Measurements from ENCODE around the gene TLK1. TPM values are rescaled to one million over a fixed set of nuclear protein-coding genes. Genes with fewer than 3 reads are reported as not detected.

The TLK1 gene
- total RNA-seq, 1 donor from 2014 or later: 29.6 TPM

DNA sequence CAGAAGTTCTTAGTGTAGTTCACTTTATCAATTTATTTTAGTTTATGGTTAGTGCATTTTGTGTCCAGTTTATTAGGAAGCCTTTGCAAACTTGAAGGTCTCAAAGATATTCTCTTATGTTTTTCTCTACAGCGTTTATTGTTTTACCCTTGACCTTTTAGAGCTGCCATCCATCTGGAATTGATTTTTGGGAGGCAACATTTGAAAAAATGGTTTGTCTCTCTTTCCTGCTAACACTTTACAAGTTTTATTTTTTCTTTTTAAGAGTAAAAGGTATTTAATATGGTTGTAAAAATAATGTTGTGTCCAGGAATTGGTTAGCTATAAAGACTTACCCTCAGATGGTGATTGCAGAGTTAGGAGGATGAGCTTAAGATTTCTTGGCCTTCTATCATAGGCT lies 217.7 kb downstream of the TLK1 start:
- ATAC-seq: no peak
- intact Hi-C loops (cut with micrococcal nuclease): no loop called here
- DNase-seq: no peak

DNA sequence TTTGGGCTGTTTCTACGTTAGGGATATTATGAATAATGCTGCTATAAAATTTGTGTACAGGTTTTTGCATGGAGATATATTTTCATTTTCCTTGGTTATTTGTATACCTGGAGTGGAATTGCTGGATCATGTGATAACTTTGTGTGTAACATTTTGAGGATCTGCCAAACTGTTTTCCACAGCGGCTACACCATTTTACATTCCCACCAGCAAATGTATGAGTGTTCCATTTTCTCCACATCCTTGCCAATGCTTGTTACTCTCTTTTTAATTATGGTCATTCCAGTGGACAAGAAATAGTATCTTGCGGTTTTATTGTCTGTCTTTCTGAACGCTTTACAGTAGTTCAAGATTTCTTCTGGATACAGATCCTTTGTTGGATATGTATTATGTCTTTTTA lies 218.1 kb downstream of the TLK1 start:
- ATAC-seq (no peak), DNase-seq (no peak)
- intact Hi-C loops (cut with micrococcal nuclease): no loop called here

Other genes with a start within 250 kb of the TLK1 start
- gene GORASP2, start 231.6 kb downstream of the TLK1 start, total RNA-seq: 59.0 TPM

Measured in left ventricle myocardium superior (tissue), 1 donor.